Left kidney (tissue), 2 donors: ENCODE data around the gene BRD3. TPM values are rescaled to one million over a fixed set of nuclear protein-coding genes. Genes with fewer than 3 reads are reported as not detected.

Source experiments
- DNase-seq: peaks from one replicate; pipeline ENCODE4 v3.0.0-alpha.2; 2013
- polyA plus RNA-seq: library from polyadenylated mRNA; unstranded; fragments of 120-200 nt; gene quantifications from one replicate; pipeline ENCODE4 v1.2.1, GENCODE V29; 2013; ENCODE audit not compliant: insufficient read length

BRD3 gene
- polyA plus RNA-seq, 1 donor, result 43.6 TPM

GRCh38 chr9:134039386-134040175 lies 28.2 kb downstream of the BRD3 start:
- no peak for DNase-seq

- no peak for DNase-seq
Observed at GRCh38 chr9:134037641-134038040, 30.2 kb downstream of the BRD3 start.

DNA sequence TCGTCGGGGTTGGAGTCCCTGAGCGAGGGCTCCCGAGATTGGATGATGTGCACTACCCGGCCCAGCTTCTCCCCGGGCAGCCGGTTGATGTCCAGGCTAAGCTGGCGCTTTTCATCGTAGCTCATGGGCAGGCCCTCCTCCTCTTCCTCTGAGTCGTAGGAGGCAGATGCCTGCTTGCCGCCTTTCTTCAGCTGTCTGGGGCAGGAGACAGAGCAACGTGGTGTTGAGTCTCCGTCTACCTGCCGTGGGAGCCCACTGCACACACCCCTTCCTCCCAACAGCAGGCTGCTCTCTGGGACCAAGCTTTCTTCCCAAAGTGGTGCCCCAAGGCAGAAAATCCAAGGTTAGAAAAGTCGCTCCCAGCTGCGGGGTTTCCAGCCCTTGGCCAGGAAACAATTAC lies 31.7 kb downstream of the BRD3 start:
- DNase-seq, result no peak

- DNase-seq, result no peak
Observed at GRCh38 chr9:134035041-134036039, 32.5 kb downstream of the BRD3 start.

- no peak for DNase-seq
Observed at GRCh38 chr9:134034215-134035040, 33.4 kb downstream of the BRD3 start.

DNA sequence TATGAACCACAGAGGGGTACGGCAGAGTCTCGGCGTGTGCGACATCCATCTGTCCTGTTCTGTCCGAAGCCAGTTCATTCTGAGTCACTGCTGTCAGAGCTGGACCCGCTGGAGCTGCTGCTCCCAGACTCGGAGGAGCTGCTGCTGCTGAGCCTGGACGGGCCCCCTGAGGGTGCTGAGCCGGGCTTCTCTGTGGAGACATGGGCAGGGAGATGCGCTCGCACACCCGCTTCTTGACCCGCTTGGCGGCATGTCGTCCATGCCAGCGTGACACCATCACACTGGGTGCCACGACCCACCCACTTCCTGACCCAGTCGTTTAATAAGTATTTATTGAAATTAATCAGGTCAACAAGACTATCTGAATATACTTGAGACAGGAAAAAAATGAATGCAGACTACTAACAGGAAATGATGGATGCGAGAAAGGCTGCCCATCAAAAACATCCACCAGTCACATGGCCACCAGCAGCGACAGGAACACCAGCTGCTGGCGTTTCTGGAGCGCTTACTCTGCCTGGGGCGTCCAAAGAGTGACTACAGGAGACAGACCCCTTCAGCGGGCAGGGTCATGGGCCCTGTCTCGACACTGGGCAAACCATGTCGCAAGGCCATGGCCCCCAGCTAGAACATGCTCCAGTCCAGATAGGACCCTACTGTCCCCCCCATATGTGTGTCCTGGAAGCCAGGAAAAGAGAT lies 34.2 kb downstream of the BRD3 start:
- DNase-seq, result no peak

GRCh38 chr9:134032456-134033222 lies 35.2 kb downstream of the BRD3 start:
- DNase-seq, result no peak

DNA sequence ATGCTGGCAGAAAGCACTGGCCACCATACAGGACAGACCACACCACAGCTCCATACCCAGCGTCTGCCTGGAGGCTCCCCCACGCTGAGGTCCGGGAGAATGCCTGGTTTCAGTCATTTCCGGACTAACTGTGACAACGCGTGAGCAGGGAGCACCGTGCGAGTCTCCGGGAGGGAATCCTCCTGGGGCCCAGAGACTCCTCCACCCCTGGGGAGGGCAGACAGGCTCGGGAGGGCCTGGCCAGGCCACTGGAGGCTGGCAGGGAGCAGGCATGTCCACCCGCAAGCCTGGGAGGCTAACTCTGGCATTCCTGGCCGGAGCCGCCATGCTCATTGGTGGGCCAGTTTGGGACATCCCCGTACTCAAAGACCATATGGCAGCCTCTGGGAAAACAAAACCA lies 36.0 kb downstream of the BRD3 start:
- DNase-seq, result no peak

- DNase-seq, result peak; percentile 15
Observed at GRCh38 chr9:134030821-134031470, 36.9 kb downstream of the BRD3 start.

GRCh38 chr9:134029248-134030226 lies 38.3 kb downstream of the BRD3 start:
- DNase-seq, result no peak

DNA sequence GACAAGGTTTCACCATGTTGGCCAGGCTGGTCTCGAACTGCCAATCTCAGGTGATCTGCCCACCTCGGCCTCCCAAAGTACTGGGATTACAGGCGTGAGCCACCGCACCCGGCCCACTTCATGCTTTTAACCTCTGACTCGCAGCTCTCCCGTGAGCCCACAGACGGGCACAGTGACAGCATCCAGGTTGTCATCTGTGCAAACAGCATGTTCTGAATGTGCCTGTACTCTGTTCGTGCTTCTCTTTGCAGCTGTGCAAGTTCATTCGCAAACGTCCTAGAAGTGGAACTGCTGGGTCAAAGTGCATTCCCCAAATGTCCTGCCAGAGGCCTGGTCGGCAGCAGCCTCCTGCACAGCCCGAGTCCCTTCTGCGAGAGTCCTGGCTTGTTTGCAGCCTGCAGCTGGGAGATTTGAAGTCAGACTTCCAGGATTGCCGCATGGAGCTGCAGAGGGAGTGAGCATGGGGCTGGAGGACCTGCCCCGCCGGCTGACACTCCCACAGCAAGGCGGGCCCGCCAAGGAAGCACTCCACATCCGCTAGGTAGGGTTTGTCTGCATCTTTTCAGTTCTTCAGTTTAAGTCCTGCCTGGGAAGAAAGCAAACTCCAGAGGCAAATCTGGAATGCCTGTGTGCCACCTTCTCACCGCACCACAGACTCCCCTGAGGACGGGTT lies 39.1 kb downstream of the BRD3 start:
- no peak for DNase-seq

DNA sequence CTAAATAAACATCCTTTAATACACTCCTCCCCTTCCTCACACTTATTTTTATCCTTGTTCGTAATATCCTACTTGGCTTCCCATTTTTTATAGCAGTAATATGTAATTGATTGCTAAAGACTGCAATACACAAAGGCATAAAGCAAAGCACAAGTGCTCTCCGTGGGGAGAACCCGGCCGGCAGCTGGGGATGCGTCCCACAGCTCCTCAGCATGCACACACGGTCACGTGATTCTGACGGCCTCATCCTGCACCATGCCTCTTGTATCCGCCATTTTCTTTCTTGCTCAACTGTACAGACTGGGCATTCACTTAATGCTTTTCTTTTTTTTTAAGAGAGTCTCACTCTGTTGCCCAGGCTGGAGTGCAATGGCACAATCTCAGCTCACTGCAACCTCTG lies 39.8 kb downstream of the BRD3 start:
- no peak for DNase-seq

GRCh38 chr9:134027561-134027960 lies 40.3 kb downstream of the BRD3 start:
- DNase-seq, result no peak

DNA sequence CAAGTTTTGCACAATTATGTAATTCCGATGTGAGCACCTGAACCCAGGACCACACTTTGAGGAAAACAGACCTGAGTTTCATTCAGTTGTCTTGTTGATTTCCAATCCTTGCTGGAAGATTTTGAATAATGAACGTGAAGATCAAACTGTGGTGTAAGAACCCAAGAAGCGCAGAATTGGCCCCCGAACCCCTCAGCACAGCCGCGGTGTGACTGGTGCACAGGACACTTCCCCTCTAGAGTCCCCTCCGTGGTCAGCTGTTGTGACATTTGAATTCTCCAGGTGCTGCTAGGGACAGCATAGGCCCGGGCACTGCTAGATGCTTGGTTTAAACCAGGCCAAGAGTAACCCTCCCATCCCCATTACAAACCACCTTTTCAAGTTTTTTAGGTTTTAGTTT lies 40.8 kb downstream of the BRD3 start:
- DNase-seq, result no peak

DNA sequence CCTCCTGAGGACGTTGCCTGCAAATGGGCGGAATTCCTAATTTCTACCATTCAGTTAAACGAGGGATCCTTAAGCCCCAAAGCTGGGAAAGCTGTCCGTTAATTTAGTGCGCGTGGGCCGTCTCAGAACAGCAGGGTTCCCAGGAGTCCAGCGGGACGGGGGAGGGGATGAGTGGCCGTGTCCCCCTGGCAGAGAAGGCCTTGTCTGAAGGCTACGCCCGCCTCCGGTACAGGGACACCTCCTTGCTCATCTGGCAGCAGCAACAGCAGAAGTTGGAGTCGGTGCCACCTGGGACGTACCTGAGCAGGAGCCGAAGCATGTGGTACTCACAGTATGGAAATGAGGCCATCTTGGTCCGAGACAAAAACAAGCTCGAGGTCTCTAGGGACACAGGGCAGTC lies 41.2 kb downstream of the BRD3 start:
- DNase-seq, result no peak

DNA sequence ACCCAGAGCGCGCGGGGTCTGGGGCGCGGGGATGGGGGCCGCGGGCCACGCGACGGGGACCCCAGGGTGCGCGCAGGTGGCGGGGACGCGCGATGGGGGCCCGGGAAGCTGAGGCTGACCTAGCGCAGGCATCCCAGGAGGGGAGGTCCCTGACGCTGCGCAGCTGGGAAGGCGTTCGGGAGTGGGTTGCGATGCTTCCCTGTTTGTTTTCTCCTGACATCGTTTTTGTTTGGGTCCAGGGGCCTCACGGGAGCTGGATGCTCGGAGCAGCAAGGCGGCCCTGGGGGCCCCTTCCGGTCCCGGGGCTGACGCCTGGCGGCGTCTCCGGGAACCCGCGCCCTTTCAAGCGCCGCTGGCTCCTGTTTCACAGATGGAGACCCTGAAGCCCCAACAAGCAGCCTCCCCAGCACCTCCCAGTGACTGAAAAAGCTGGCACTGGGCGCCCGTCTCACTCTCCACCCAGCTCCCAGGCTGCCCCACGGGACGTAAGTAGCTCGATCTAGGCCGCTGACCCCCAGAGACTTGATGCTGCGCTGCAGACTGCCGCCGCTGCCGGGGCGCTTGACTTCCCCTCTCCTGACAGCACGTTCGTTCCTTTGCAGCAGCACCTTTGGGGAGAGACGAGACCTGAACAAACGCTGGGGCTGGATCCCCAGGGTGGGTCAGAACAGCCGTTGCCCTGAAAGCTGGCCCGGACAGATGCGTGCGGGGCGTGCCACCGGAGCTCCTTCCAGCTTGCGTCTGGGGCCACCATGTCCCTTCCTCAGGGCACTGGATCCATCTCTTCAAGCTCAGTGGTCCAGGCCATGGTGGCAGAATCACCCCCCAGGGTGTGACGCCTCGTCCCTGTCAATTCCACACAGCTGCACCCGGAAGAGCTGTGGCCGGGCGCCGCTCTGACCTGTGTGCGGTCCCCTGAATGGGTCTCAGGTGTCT lies 42.0 kb downstream of the BRD3 start:
- DNase-seq, result peak; percentile 36
